Stimulated activated CD4-positive, alpha-beta T cell treated with anti-CD3 and anti-CD28 coated beads, Interleukin-1b, Interleukin-23, amount 100 ng/mL, for 24 hours (primary cell): Measurements from ENCODE around the gene SMAD6.
A peak's percentile ranks its signal among the peaks of the same experiment; 100 is the strongest.
"Not testable (repeated sequence)": the region's sequence is repeated elsewhere in the genome, so short reads cannot be mapped to it uniquely, and the experiment has no call there.

ENCODE experiments used
- DNase-seq, 4 experiments: peaks; one replicate each; pipeline ENCODE4 v3.0.0-alpha.2; 2020; ENCODE audit warnings: low read depth in 4 of 4, low spot score in 1 of 4

SMAD6 gene

DNA sequence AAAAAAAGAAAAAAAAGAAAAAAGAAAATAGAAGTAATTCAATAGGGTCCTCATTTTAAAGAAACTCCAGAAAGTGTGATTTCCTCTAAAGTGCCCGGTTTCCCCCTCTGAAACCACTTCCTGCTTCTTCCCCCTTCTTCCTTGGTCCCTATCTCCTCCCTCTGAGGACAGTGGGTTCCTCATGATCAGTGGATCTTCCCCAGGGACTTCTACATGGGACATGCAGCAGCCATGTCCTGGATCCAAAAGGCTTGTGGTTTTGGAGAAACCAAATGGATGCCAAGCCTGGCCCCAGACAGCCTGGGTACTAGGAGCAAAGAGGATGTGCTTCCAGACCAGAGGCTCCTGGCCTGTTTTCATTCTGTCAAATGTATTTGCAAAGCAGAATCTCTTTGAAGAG lies 26.6 kb upstream of the SMAD6 start:
- DNase-seq, result no peak

- DNase-seq, result no peak
These were observed 24.7 kb upstream of the SMAD6 start for GRCh38 chr15:66677336-66677735.

DNA sequence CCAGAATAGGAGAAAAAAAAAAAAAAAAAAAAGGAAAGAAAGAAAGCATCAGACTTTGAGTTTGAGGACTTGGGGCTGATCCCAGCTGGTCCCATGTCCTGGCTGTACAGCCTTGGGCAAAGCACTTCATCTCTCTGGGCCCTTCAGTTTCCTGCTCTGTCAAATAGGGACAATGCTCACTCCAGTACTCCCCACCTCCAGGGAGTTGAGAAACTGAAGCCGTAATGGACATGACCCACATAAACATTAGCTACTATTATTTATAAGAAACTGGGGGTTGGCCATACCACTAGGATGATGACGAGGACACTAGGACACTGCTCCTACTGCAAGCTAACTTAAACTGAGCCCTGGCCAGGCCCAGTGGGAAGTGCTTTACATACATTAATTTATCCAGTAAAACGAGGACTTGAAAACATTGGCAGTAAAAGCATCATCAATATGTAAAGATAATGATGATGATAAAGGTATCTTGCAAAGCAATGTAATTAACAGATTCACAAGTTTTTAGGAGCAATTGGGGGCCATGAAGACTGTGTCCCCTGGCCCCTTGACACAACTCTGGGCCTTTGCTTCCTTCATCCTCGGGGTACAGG lies 22.9 kb upstream of the SMAD6 start:
- DNase-seq, result no peak

GRCh38 chr15:66679657-66680108 lies 22.4 kb upstream of the SMAD6 start:
- no peak for DNase-seq

DNA sequence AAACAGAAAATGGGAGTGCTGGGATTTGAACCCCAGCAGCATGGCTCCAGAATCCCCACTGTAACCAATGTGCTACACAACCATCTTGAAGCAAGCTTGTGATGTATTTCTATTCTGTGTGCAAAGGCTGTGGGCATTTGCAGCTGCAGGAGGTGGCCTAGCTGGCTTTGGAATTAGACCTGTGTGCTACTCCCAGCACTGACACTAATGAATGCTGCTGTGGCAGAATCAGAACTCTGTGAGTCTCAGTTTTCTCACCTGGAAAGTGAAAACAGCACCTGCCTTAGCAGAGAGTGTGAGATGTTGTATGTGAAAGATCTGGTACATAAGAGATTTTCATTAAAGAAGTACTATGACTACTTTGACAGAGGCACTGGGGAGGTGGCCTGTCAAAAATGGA lies 21.5 kb upstream of the SMAD6 start:
- no peak for DNase-seq

GRCh38 chr15:66681395-66681794 lies 20.6 kb upstream of the SMAD6 start:
- DNase-seq, result no peak

DNA sequence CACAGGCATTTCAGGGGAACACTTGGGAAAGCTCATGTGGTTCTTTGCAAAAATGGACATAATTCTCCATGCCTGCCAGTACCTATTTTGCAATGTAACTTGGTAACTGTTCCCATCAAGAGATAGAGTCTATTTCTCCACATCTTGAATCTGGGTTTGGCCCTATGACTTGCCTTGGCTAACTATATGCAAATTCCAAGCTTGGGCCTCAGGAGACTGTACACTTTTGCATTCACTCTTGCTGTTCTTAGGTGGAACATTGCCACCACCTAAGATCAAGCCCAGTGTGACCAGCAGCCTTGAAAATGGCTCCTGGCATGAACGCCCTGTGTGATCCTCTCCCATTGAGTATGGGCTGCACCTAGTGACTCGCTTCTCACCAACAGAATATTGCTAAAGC lies 19.8 kb upstream of the SMAD6 start:
- no peak for DNase-seq

GRCh38 chr15:66682865-66683264 lies 19.2 kb upstream of the SMAD6 start:
- no peak for DNase-seq

DNA sequence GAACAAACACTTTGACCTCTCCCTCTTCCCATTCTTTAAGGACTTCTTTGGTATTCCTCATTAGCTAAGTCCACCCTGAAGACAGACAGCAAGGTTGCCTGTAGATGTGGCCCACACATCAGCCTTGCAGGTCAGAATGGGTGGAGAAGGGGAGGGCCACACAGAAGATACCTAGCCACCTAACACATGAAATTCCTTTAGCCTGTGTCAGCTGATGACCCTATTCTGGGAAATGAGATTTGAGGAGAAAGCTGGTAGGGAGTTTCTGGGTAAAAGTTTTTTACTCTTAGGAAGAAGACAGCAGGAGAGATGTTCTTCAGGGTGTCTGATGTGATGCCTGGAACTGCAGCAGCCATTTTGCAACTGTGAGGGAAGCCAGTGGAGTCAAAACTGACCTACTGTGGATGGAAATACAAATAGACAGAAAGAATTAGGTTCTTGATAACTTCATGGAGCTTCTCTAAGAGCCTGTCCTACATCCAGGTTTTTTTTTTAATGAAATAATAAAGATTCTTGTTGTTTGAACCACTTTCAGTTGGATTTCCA lies 17.8 kb upstream of the SMAD6 start:
- DNase-seq, result no peak

DNA sequence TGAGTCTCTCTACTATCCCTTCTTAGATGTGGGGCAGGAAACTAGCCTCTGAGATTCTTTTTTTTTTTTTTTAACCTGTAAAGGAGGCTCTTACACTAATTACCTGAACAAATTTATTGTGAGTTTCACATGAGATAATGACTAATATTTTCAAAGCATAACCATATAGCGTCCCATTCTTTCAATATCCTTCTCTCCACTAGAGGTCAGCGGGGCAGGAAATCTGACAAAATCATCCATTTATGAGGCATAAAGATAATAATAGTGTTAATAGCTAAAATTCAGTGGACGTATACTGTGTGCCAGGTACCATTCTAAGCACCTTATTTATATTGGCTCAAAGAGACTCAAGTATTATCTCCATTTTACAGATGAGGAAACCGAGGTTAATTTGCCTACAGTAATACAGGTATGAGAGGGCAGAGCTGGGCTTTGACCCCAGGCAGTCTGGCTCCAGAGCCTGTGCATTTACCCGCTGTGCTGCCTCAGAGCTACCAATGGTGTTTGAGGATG lies 16.3 kb upstream of the SMAD6 start:
- no peak for DNase-seq

DNA sequence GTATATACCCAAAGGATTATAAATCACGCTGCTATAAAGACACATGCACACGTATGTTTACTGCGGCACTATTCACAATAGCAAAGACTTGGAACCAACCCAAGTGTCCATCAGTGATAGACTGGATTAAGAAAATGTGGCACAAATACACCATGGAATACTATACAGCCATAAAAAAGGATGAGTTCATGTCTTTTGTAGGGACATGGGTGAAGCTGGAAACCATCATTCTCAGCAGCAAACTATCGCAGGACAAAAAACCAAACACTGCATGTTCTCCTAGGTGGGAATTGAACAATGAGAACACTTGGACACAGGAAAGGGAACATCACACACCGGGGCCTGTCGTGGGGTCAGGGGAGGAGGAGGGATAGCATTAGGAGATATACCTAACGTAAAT lies 11.1 kb upstream of the SMAD6 start:
- not testable (repeated sequence) for DNase-seq

GRCh38 chr15:66691727-66692126 lies 10.3 kb upstream of the SMAD6 start:
- no peak for DNase-seq

GRCh38 chr15:66692391-66692790 lies 9.6 kb upstream of the SMAD6 start:
- no peak for DNase-seq

DNA sequence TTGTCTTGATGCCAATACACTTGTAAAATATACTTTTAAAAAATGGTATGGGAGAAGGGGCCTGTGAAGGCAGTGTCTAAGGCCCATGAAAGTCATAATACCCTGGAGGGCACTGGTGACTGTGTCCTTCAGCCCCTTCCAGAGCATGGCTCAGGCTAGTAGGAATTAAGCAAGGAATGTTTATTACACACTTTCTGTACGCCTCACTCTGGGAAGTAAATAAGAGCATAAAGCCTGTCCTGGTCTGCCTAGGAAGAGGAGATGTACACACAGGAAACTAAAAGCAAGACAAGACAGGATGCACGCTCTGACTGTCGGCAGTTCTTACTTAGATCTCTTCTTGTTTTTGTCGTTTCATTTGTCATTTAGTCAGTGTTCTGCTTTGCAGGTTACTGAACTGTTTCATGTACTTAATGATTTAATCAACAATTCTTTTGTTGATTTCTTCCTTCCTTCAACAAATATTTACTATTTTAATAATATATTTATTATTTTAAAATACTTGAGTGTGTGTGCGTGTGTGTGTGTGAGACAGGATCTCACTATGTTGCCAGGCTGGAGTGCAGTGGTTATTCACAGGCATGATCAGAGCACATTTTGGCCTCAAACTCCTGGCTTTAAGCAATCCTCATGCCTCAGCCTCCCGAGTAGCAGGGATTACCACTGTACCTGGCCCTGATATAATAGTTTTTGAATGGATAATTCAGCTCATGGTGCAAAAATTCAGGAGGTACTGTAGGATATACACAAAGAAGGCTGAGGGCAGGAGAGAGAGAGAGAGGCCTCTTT lies 9.0 kb upstream of the SMAD6 start:
- DNase-seq, result no peak

GRCh38 chr15:66696770-66697169 lies 5.3 kb upstream of the SMAD6 start:
- no peak for DNase-seq

DNA sequence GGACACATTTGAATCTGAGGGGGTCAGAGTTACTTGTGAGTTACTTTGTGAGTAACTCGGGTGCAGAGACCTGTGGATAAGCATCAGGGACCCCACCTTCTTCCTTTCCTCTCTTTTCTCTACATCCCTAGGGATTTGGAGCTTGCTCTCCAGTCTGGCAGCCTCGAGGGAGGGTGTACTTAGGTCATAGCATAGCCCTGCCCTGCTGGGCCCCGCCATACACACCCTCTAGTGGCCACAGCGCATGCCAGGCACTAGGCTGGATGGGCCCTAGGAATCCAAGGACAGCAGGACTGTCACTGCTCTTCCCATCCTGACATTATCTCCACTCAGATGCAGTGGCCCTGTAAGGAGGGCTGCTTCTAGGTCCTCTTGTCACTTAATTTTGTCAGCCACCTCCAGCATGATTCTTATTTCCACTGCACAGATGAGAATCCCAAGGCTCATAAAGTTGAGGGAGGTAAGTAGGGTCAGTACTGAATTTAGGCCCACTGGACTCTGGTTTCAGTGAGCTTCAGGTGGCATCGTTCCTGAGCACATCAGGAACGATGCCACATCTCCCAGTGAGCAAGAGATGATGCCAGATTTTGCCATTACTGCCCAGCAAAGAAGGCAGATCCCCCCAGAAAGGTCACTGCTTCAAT lies 3.6 kb upstream of the SMAD6 start:
- no peak for DNase-seq

GRCh38 chr15:66698971-66699370 lies 3.1 kb upstream of the SMAD6 start:
- DNase-seq, result no peak

DNA sequence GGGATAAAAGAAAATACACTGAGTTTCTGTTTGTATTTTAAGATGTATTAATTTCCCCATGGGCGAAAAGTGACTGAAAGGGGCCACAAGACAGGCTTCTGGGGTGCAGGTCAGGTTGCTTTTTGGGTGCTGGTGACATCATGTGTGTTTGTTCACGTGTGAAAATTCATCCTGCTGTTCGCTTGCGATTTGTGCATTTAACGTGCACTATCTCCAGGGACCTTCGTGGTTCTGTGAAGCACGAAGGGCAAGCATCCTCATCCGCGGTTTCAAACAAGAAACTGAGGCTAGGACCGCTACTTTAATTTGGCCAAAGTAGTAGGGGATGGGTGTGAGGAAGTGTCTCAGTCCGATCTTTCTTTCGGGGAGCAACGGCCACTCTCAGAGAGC lies 1.6 kb upstream of the SMAD6 start:
- no peak for DNase-seq

DNA sequence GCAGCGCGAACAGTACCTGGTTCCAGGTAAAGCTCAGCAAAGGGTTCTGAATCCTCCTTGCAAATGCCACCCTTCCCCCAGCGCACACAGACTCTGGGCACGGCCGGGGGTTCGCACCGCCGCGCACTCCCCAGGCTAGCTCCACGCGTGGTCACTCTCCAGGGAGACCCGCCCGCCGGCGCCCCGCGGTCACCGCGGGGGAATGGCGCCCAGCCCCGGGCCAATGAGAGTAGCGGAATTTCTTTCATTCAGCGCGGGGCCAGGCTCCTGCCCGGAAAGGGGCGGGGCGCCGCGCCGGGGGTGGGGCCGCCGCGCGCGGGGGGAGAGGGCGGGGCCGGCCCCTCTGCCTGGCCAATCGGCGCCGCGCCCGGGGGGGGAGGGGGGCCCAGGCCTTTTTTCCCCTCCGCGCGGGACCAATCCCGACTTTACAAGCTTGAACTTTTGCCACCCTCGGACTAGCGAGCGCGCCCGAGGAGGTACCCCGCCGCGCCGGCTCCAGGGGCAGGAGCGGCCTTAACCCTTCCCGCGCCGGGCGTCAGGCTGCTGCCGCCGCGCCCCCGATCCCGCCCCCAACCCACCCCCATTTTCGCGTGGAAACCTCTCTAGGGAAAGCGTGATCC lies 1.1 kb upstream of the SMAD6 start:
- DNase-seq, result peak; percentile 60 to 91 (median 70)

- DNase-seq, result no peak
These were observed 508 bp upstream of the SMAD6 start for GRCh38 chr15:66701422-66702034.
